NCI-H2081 (cell line): ENCODE measurements around the gene SERPINB1.
"Not testable (repeated sequence)": the region's sequence is repeated elsewhere in the genome, so short reads cannot be mapped to it uniquely, and the experiment has no call there.

Source experiments
- DNase-seq, 2 experiments: peaks; one replicate each; lab custom pipeline; 2025; lab: John Stamatoyannopoulos, UW

The SERPINB1 gene

GRCh38 chr6:2865694-2866151 is 24.1 kb upstream of the SERPINB1 start:
- no peak for DNase-seq

DNA sequence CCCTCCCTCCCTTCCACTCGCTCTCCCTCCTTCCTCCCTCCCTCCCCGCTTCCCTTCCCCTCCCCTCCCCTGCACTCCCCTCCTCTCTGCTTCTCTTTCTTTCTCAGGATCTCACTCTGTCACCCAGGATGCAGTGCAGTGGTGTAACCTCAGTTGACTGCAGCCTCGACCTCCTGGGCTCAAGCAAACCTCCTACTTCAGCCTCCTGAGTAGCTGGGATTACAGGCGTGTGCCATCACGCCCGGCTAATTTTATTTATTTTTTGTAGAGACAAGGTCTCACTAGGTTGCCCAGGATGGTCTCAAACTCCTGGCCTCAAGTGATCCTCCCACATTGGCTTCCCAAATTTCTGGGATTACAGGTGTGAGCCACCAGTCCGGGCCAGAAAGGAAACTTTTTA is 23.6 kb upstream of the SERPINB1 start:
- DNase-seq, result no peak

DNA sequence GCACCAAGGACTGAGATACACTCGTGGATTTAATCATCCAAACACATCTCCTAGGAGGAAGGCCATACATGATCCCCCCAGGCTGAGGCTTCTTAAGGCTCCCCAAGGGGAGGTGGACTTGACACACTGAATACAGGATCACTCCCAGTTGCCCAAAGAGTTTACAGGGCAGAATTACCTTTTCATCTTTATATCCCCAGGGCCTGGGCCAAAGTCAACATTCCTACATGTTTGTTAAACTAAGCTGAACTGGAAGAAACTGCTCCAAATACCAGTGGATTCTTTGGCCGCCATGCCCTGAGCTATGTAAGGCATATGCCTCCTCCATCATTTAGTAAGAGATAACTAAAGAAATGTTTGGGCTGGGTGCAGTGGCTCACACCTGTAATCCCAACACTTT is 22.2 kb upstream of the SERPINB1 start:
- no peak for DNase-seq

DNA sequence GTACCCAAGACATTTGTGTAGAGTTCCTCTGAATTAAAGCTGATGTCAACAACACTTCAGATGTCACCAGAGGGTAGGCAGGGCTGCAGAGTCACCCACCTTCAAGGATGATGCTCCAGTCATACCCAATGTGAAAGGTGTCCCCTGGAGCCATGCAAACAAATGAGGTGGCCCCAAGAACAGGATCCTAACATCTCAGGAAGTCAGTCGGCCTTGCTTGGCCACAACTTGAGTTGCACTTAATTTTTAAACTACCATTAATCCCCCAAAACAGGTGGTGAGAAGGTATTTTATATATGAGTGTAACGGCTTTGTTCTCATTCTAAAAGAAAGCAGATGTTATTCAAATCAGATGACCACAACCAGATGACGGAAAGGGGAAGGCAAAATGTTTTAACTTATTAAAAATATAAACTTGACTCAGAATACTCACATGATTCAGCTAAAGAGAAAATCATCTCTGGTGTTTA is 21.1 kb upstream of the SERPINB1 start:
- DNase-seq, result no peak

DNA sequence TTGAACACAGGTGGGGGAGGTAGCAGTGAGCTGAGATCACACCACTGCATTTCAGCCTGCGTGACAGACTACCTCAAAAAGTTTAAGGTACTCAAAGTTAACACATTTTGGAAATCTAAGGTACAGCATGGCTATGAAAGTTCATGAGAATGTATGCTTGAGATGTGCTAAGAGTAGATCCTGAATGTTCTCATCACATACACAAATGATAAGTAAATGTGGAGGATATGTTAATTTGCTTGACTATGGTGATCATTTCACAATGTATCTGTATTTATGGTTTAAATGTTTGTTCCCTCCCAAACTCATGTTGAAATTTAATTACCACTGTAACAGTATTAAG is 20.1 kb upstream of the SERPINB1 start:
- DNase-seq, result no peak

DNA sequence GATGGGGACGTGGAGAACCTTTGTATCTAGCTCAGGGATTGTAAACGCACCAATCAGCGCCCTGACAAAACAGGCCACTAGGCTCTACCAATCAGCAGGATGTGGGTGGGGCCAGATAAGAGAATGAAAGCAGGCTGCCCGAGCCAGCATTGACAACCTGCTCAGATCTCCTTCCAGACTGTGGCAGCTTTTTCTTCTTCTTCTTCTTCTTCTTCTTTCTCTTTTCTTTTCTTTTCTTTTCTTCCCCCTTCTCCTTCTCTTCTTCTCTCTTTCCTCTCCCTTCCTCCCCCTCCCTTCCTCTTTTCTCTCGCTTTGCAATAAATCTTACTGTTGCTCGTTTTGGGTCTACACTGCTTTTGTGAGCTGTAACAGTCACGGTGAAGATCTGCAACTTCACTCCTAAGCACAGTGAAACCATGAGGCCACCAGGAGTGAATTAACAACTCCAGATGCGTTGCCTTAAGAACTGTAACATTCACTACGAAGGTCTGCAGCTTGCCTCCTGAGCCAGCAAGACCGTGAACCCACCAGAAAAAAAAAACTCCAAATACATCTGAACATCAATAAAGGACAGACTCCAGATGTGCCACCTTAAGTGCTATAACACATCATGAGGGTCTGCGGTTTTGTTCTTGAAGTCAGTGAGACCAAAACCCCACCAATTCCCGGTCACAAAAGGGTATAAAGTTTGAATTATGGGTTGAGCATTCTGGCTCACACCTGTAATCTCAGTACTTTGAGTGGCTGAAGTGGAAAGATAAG is 19.6 kb upstream of the SERPINB1 start:
- no peak for DNase-seq

- not testable (repeated sequence) for DNase-seq
Observed at GRCh38 chr6:2860706-2861059, 19.0 kb upstream of the SERPINB1 start.

GRCh38 chr6:2859798-2860705 is 18.4 kb upstream of the SERPINB1 start:
- not testable (repeated sequence) for DNase-seq

DNA sequence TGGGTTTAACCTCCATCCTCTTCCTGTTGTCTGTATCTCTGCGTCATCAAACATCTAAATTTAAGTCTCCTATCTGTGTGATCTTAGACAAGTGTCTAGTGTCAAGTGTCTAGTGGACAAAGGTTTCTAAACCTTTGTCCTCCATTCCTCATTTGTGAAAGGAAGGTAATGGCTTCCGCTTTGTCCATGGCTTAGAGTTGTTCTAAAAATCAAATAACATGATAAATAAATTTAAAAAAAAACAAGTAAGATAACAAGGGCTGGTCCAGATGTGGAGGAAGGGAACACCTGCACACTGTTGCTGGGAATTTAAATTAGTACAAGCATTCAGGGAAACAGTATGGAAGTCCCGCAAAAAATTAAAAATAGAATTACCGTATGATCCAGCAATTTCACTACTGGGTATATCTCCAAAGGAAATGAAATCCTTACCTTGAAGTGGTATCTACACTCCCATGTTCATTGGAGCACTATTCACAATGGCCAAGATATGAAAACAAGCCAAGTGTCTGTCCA is 17.6 kb upstream of the SERPINB1 start:
- no peak for DNase-seq

DNA sequence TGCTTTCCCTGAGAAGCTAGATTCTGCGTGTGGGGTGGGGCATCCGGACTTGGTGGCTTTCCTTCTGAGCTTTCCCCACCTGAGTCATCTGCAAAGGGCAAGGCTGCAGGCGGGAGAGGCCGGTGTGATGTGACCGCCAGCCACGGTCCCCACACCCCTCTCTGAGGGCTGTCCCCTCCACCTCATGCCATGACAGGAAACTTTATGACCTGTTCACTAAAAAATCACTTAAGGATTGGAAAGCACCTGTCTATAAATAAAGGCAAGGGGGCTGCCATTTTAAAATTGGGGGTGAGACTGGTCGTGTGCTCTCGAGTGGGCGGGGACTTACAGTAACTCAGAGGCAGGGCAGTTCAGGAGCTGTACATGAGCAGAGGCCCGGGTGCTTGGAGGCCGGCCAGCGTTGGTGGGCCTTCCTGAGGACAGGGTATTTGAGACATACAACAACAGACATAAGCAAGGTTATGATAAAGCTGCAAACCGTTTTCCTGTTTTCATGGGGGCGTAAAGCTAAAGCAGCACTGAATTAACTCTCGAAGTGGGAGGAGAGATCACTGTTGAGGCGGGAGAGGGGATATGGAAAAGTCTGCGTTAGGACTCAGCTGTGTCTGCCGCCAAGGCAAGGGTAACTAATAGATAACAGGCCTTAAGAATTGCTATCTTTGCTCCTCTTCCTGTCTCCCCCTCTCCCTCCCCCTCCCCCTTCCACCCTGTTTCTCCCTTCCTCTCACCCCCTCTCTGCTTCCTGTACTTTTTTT is 16.1 kb upstream of the SERPINB1 start:
- no peak for DNase-seq

GRCh38 chr6:2857185-2857579 is 15.5 kb upstream of the SERPINB1 start:
- no peak for DNase-seq

DNA sequence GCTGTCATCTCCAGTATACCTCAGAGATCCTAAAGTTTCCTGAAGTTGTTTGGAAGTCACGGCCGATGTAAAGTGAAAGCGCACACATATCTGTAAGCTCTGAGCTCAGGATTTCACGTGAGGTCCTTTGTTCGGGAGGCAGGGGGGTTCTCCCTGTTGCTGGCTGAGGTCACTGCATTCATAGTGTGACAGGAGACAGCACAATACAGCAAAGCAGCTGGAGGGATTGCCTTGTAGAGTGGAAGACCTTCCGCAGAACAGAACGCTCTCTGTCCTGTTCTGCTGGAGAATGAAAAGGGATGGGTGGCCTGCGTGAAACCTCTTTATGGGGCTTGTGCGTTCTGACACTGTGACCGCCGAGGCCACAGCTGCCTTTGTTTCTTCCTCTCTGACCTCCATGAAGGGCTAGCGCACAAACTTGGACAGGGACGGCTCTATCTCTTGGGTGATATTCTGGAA is 13.4 kb upstream of the SERPINB1 start:
- DNase-seq, result no peak

DNA sequence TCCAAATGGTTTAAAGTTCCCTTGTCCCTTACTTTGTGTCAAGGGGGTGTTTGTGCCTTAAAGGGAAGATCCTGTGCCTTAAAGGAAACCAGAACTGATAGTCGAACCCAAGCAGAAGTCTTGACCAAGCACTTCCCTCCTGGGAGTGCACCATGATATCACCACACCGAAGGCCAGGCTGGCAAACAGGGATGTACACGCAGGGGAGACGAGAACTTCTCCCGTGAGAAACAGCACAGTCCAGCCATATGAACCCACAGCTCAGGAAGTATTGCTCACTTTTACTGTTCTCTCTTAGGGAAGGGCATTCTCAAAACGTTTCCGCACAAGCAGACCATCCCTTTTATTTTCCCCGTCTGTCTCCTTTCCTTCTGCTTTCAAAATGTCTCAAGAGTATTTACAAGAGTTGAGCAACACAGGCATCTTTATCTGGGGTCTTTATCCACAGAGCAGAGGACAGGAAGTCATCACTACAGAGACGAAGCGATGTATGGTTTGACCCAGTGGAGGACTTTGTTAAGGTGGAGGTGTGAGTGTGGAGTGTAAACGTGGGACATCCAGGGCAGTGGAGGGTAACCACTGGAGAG is 12.8 kb upstream of the SERPINB1 start:
- DNase-seq, result no peak

- no peak for DNase-seq
Observed at GRCh38 chr6:2853769-2854395, 12.2 kb upstream of the SERPINB1 start.

DNA sequence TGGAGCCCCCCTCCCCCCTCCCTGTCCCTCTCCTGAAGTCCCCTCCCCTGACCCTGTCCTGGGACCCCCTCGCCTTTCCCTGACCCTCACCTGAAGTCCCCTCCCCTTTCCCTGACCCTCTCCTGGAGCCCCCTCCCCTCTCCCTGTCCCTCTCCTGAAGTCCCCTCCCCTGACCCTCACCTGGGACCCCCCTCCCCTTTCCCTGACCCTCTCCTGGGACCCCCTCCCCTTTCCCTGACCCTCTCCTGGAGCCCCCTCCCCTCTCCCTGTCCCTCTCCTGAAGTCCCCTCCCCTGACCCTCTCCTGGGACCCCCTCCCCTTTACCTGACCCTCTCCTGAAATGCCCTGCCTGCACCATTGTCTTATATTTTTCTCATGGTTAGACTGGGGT is 11.7 kb upstream of the SERPINB1 start:
- not testable (repeated sequence) for DNase-seq

GRCh38 chr6:2852921-2853322 is 11.3 kb upstream of the SERPINB1 start:
- DNase-seq, result no peak

GRCh38 chr6:2852514-2852855 is 10.8 kb upstream of the SERPINB1 start:
- no peak for DNase-seq

DNA sequence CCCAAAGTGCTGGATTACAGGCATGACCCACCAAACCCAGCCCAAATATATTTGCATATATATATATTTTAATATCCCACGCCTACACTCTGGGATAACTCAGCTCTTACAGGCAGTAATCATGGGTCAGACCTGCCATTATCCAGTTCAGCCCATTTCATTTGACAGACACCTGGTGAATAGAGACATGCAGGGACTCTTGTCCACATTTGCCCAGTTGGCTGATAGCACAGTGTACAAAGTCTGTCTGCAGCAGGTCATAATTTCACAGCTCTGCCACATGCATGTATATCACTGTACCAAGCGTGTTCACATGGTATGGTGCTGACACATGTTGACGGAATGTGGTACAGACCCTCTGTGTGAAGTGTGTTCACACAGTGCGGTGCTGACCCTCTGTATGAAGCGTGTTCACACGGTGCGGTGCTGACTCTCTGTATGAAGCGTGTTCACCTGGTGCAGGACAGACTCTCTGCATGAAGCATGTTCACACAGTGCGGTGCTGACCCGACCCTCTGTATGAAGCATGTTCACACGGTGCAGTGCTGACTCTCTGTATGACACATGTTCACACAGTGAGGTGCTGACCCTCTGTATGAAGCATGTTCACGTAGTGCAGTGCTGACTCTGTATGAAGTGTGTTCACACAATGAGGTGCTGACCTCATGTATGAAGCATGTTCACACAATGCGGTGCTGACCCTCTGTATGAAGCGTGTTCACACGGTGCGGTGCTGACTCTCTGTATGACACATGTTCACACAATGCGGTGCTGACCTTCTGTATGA is 10.3 kb upstream of the SERPINB1 start:
- no peak for DNase-seq

GRCh38 chr6:2850538-2851113 is 9.0 kb upstream of the SERPINB1 start:
- no peak for DNase-seq

DNA sequence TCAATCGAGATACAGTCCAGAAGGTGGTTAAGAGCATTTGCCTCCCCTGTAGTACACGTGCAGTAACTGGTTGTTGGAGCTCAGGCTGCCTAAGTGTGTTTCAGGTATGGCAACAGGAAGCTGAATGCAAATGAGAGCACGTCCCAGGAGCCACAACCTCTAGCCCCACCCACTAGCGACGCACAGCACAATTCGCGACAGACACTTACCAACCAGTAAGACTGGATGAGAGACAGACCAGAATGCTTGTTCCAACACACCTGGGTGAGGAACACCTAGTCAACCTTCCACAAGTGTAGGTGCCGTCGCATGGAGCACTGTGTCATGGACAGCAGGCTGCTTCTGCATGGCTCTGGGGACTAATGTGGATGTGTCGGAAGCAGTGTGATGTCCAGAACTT is 7.2 kb upstream of the SERPINB1 start:
- no peak for DNase-seq
